Neural cell (in vitro differentiated cells): ENCODE measurements around the gene ZNF331.

Source experiments
- CTCF ChIP-seq: fragments of 450-650 bp; IDR thresholded peaks from 2 replicates; pipeline ENCODE4 v1.5.1; 2014; ENCODE audit warnings: antibody characterized with exemption, mild to moderate bottlenecking, moderate library complexity; ENCODE audit not compliant: poor library complexity, severe bottlenecking
- EP300 ChIP-seq: fragments of 450-650 bp; conservative IDR thresholded peaks from 2 replicates; pipeline ENCODE4 v1.6.1; 2014; ENCODE audit warnings: antibody characterized with exemption, mild to moderate bottlenecking, moderate library complexity; ENCODE audit not compliant: poor library complexity, severe bottlenecking
- EZH2 ChIP-seq: fragments of 200-600, 300-800 bp; shearing (Covaris generic), sonication (generic); IDR thresholded peaks from 2 replicates; pipeline ENCODE4 v1.6.1; 2014; ENCODE audit warnings: antibody characterized with exemption, low read length, borderline replicate concordance, mild to moderate bottlenecking; ENCODE audit not compliant: insufficient read depth, poor library complexity, severe bottlenecking
- POLR2AphosphoS5 ChIP-seq: IDR thresholded peaks from 2 replicates; pipeline ENCODE4 v1.6.1; 2012
- RAD21 ChIP-seq: fragments of 450-650 bp; conservative IDR thresholded peaks from 2 replicates; pipeline ENCODE4 v1.6.1; 2014; ENCODE audit warnings: antibody characterized with exemption, mild to moderate bottlenecking, moderate library complexity

GRCh38 chr19:53531457-53531856 is 6.5 kb upstream of the ZNF331 start:
- no peak for TF ChIP-seq CTCF
- no peak for TF ChIP-seq EZH2
- no peak for TF ChIP-seq EP300
- TF ChIP-seq RAD21: no peak
- no peak for TF ChIP-seq POLR2AphosphoS5
